GM18867 (cell line): ENCODE data around the gene CEP70.
"Not testable (repeated sequence)": the region's sequence is repeated elsewhere in the genome, so short reads cannot be mapped to it uniquely, and the experiment has no call there.

Experiments used
- ATAC-seq: cut with Tn5 transposase; IDR thresholded peaks from one replicate; pipeline ENCODE4 v1.9.1; 2021; ENCODE audit warnings: mild to moderate bottlenecking, moderate library complexity; ENCODE audit not compliant: unreplicated experiment

The CEP70 gene, protein sequence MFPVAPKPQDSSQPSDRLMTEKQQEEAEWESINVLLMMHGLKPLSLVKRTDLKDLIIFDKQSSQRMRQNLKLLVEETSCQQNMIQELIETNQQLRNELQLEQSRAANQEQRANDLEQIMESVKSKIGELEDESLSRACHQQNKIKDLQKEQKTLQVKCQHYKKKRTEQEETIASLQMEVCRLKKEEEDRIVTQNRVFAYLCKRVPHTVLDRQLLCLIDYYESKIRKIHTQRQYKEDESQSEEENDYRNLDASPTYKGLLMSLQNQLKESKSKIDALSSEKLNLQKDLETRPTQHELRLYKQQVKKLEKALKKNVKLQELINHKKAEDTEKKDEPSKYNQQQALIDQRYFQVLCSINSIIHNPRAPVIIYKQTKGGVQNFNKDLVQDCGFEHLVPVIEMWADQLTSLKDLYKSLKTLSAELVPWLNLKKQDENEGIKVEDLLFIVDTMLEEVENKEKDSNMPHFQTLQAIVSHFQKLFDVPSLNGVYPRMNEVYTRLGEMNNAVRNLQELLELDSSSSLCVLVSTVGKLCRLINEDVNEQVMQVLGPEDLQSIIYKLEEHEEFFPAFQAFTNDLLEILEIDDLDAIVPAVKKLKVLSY

GRCh38 chr3:138594150-138594934 lies at the start of gene CEP70:
TSS of gene CEP70 (minus strand) at chr3:138594260. CDS start at chr3:138572927, 21,333 bp downstream.
- peak; percentile 87 for ATAC-seq

- ATAC-seq, result no peak
Observed at GRCh38 chr3:138642927-138643253, 48.8 kb upstream of the CEP70 start.

- ATAC-seq, result no peak
Observed at GRCh38 chr3:138642226-138642926, 48.3 kb upstream of the CEP70 start.

DNA sequence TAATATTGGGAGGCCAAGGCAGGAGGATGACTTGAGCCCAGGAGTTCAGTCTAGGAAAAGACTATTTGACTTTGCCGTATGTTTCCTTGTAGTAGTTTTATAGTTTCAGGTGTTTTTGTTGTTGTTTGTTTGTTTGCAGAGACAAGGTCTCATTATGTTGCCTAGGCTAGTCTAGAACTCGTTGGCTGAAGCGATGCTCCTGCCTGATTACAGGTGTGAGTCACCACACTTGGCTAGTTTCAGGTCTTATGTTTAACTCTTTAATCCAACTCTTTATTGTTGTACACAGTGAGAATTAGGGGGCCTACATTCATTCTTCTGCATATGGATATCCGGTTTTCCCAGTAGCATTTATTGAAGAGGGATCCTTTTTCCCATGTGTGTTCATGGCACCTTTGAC lies 46.5 kb upstream of the CEP70 start:
- ATAC-seq, result no peak

DNA sequence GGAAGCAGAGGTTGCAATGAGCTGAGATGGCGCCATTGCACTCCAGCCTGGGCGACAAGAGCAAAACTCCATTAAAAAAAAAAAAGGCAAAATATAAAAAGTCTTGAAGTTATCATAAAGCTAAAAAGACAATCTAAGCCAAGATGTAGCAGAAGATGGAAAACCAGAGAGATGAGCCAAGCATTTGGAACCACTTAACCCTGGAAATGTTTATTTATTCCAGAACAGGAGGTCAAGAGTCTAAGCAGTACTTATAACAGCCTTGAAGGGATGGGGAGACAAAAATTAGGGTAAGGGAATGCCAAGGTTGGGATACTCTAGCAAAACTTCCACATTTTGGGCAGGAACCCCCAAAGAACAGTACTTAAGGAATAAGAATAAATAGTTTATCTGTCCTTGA lies 44.6 kb upstream of the CEP70 start:
- ATAC-seq, result no peak

DNA sequence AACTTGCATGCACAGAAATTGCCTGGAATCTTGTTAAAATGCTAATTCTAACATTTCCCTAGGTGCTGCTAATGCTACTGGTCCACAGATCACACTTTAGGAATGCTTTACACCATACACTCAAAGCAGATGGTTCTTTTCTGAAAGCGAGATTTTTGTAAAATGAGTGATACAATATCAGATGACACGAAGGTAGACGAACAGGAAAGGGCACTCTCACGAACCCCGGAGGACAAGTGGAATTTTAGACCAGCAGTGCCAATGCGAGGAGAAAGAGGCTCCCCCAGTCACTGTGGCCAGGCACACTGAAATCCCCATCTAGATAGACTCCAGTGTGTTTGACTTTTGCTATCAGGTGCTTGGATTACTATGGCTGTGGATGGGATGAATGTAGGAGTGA lies 35.5 kb upstream of the CEP70 start:
- ATAC-seq, result no peak

DNA sequence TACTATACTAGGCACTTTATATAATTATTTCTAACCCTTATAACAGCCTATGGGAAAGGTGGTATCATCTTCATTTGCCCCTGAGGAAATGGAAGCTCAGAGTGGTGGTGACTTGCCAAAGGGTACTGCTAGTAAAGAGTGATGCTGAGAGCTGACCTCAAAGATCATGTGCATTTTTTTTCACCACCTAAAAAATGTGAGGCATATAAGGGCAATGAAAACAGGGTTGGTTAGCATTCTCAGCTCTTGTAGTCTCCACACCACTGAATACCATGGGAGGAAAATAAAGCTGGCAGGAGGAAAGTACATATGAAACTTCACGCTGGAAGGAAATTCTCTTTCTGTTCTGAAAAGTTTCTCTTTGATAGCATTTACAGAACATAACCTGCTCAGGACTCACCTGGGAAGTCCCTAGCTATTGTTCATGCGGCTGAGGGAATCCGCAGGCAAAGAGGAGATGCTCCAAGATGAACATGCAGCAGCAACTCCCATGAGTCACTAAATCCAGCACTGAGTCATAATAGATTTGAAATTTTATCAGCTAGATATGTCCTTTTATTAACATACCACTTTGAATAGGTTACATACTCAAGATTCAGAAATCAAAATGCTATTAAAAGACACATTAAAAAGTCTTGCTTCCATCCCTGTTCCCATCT lies 31.8 kb upstream of the CEP70 start:
- no peak for ATAC-seq

- no peak for ATAC-seq
Observed at GRCh38 chr3:138624518-138624917, 30.5 kb upstream of the CEP70 start.

- ATAC-seq, result no peak
Observed at GRCh38 chr3:138620431-138620830, 26.4 kb upstream of the CEP70 start.

GRCh38 chr3:138615462-138615861 lies 21.4 kb upstream of the CEP70 start:
- ATAC-seq, result no peak

DNA sequence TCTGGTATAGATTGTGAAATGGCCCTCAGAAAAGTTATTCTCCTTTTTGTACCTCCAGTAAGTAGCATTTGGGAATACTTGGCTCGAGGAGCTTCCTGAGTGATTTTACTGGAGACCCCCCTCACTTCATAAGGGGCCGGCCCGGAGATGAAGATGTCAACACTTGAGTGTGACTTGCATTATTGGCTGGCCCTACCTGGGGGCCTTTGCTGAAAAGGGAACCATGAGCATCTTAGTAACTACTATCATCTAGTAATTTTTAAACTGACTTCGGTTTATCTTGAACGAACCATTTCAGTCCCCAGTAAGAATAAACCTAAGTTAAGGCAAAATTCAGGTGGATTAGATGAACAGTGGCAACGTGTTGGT lies 15.8 kb upstream of the CEP70 start:
- ATAC-seq, result no peak

GRCh38 chr3:138608322-138609135 lies 14.5 kb upstream of the CEP70 start, which contains the start of gene FAIM:
TSS of gene FAIM (plus strand) at chr3:138608771. CDS start at chr3:138619727, 10,956 bp downstream.
- ATAC-seq, result peak; percentile 75

DNA sequence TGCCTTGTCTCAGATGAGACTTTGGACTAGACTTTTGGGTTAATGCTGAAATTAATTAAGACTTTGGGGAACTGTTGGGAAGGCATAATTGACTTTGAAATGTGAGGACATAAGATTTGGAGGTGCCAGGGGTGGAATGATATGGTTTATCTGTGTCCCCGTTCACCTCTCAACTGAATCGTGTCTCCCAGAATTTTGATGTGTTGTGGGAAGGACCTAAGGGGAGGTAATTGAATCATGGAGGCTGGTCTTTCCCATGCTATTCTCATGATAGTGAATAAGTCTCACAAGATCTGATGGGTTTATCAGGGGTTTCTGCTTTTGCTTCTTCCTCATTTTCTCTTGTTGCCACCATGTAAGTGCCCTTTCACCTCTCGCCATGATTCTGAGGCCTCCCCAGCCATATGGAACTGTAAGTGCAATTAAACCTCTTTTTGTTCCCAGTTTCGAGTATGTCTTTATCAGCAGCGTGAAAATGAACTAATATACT lies 10.1 kb upstream of the CEP70 start:
- ATAC-seq, result not testable (repeated sequence)

DNA sequence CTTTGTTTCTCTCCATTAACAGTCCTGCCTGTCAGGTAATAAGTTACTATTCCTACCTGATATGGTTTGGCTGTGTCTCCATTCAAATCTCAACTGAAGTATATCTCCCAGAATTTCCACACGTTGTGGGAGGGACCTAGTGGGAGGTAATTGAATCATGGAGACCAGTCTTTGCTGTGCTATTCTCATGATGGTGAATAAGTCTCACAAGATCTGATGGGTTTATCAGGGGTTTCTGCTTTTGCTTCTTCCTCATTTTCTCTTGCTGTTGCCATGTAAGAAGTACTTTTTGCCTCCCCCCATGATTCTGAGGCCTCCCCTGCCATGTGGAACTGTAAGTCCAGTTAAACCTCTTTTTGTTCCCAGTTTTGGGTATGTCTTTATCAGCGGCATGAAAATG lies 7.6 kb upstream of the CEP70 start:
- not testable (repeated sequence) for ATAC-seq

GRCh38 chr3:138600100-138600745 lies 6.2 kb upstream of the CEP70 start:
- no peak for ATAC-seq

DNA sequence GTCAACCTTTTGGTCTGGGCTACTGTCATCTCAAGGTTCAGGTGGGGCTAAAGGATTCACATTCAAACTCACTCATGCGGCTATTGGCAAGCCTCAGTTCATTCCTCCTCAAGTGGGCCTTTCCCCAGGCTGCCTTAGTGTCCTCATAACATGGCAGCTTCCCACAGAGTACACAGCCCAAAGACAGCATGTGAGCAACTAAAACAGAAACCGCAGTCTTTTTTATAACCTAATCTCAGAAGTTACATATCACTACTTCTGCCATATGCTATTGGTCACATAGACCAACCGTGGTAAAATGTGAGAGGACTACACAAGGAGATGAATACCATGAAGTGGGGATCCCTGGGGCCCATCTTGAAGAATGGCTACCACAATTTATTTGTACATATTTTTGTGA lies 4.5 kb upstream of the CEP70 start:
- ATAC-seq, result no peak

- not testable (repeated sequence) for ATAC-seq
Observed at GRCh38 chr3:138597186-138597976, 3.3 kb upstream of the CEP70 start.

GRCh38 chr3:138594935-138595610 lies 1.0 kb upstream of the CEP70 start:
- ATAC-seq, result no peak
